ENCODE results near the gene LOXL4. TPM values are rescaled to one million over a fixed set of nuclear protein-coding genes. Genes with fewer than 3 reads are reported as not detected.

Gene LOXL4
- total RNA-seq, 4 donors from 2014 or later, result 1.6 to 6.9 (median 4.7) TPM

DNA sequence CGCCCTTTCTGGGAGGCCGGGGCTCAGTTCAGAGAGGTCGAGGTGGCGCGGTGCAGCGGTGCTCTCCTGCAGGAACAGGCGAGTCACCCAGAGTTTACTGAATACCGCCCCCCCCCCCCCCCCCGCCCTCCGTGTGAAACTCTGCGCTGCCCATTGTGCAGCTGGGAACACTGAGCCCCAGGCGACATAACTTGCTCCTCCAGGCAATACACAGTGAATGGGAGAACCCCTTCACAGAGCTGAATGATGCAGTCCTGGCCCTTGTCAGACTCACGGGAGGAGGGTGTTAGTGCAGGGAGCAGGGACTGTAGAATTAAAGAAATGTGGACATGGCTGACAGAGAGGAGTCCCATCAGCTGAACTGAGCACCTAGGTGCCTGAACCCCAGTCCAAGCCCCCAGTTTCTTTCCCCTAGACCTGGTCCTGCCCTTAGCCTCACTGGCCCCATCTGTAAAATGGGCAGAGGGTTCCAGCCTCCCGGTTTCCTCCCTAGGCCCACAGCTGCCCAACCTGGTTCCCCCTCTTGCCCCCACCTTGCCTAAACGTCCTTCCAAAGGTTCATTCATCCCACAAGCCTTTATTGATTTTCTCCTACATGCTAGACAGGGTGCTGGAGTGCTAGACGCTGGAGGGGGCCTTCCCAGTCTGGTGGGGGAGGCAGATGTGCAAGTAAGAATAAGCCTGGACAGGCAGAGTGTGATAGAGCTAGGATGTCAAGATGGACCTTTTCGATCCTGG is 869 bp upstream of the LOXL4 start:
- in situ Hi-C loops (cut with MboI; ENCODE audit: low sequenced_read_pairs in 4 of 4), result loop anchor here in 2 of 4 donors (5.0 to 25.0 kb wide), 3 partner anchors 38 to 168 kb away; partner anchors contain the start of gene HPS1 (in 1 of the 2)
- ATAC-seq, result peak; percentile 23

DNA sequence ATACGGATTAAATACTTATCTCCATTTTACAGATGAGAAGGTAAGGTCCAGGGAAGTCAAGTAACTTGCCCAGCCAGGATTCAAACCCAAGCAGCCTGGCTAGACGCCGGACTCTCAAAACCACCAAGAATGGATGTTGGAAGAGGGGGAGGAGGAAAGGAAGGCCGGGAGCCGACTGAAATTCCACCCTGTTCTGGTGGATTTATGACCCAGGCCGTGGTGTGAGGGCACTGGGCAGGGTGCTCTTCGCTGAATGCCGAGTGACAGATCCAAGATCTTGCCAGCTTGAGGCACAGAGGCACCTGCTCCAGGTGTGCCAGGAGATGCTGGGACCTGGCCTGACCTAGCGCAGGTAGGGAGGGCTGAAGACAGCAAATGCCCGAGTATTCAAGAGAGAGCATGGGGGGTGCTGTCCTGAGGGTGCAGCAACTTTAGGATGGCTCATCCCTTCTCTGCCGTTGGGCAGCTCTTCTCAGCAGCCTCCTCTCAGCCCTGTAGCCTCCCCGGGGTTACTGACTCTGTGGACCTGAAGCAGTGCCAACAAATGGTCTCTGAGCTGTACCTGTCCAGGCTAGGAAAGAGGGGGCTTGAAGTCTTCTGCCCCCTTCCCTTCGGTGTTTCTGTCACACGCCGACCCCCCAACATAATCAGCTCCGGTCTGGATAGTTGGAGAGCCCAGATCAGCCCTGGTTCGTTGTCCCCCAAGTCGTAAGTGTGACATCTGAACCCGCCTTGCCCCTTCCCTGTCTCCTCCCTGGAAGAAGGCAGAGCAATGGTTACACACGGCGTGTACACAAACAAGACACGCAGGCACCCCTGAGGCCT is 713 bp downstream of the LOXL4 start:
- no peak for DNase-seq
- intact Hi-C loops (cut with DNase I; ENCODE audit: low total_unique reads) (loop anchor here (5.0 to 10.0 kb wide), 2 partner anchors 145 to 978 kb away; no protein-coding TSS in a partner anchor), in situ Hi-C loops (cut with MboI; ENCODE audit: low sequenced_read_pairs in 4 of 4) (loop anchor here in 2 of 4 donors (5.0 to 25.0 kb wide), 3 partner anchors 40 to 170 kb away; partner anchors contain the start of gene HPS1 (in 1 of the 2))
- Histone ChIP-seq H3K27me3 (no peaks in the 10 kb centered on the region), H3K4me1 (peaks cover 31 to 36% of the 10 kb centered on the region in 2 donors), H3K9me3 (no peaks in the 10 kb centered on the region), H3K4me3 (peak overlapping the region; percentile 22 to 57 (median 46)), H3K36me3 (no peaks in the 10 kb centered on the region), H3K27ac (peak overlapping the region; percentile 68 to 83 (median 77))
- no peak for TF ChIP-seq POLR2A (IDR thresholded peaks at IDR 0.05)
- TF ChIP-seq, protein P1, sequence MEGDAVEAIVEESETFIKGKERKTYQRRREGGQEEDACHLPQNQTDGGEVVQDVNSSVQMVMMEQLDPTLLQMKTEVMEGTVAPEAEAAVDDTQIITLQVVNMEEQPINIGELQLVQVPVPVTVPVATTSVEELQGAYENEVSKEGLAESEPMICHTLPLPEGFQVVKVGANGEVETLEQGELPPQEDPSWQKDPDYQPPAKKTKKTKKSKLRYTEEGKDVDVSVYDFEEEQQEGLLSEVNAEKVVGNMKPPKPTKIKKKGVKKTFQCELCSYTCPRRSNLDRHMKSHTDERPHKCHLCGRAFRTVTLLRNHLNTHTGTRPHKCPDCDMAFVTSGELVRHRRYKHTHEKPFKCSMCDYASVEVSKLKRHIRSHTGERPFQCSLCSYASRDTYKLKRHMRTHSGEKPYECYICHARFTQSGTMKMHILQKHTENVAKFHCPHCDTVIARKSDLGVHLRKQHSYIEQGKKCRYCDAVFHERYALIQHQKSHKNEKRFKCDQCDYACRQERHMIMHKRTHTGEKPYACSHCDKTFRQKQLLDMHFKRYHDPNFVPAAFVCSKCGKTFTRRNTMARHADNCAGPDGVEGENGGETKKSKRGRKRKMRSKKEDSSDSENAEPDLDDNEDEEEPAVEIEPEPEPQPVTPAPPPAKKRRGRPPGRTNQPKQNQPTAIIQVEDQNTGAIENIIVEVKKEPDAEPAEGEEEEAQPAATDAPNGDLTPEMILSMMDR (IDR thresholded peaks at IDR 0.05 in 4 of 5, conservative IDR thresholded peaks at IDR 0.05 in 1 of 5), result no peak
- ATAC-seq, result no peak

More for the DNA sequence above, 869 bp upstream of the LOXL4 start:
- H3K4me1 ChIP-seq, result peaks cover 31 to 36% of the 10 kb centered on the region in 2 donors
- TF ChIP-seq, protein P1 (IDR thresholded peaks at IDR 0.05 in 4 of 5, conservative IDR thresholded peaks at IDR 0.05 in 1 of 5), result no peak
- no peak for TF ChIP-seq POLR2A (IDR thresholded peaks at IDR 0.05)
- peak overlapping the region; percentile 51 to 61 (median 58) for H3K4me3 ChIP-seq
- no peaks in the 10 kb centered on the region for H3K36me3 ChIP-seq
- H3K9me3 ChIP-seq, result no peaks in the 10 kb centered on the region
- H3K27me3 ChIP-seq, result no peaks in the 10 kb centered on the region
- intact Hi-C loops (cut with DNase I; ENCODE audit: low total_unique reads), result loop anchor here (1.0 to 10.0 kb wide), 3 partner anchors 45 to 976 kb away; no protein-coding TSS in a partner anchor
- no peak for DNase-seq
- H3K27ac ChIP-seq, result peak overlapping the region; percentile 76 to 78 (median 78)

DNA sequence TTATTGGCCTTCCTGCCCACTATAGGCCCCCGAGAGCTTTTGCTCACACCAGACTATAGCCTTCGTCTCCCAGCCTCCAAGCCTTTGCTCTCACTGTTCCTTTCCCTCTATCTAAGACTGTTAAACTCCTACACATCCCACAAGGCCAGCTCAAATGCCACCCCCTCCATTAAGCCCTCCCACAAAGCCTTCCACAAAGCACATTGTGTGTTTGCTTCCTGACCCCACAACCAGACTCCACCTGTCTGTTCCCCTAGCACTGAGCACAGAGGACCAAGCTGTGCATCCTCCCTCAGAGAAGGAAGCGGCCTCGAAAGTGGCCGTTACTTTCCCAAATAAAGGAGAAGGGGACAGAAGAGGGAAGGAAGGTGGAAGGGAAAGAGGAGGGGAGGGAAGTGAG is 1.3 kb downstream of the LOXL4 start:
- Histone ChIP-seq H3K36me3 (no peaks in the 10 kb centered on the region), H3K4me3 (no peak overlapping the region), H3K9me3 (no peaks in the 10 kb centered on the region), H3K4me1 (peaks cover 31 to 36% of the 10 kb centered on the region in 2 donors), H3K27ac (peak overlapping the region; percentile 9 to 83 (median 56)), H3K27me3 (no peaks in the 10 kb centered on the region)
- TF ChIP-seq, protein P1 (IDR thresholded peaks at IDR 0.05 in 4 of 5, conservative IDR thresholded peaks at IDR 0.05 in 1 of 5), result no peak
- no peak for TF ChIP-seq POLR2A (IDR thresholded peaks at IDR 0.05)
- in situ Hi-C loops (cut with MboI; ENCODE audit: low sequenced_read_pairs in 4 of 4) (loop anchor here in 2 of 4 donors (5.0 to 25.0 kb wide), 3 partner anchors 41 to 171 kb away; partner anchors contain the start of gene HPS1 (in 1 of the 2)), intact Hi-C loops (cut with DNase I; ENCODE audit: low total_unique reads) (loop anchor here (5.0 to 10.0 kb wide), 2 partner anchors 146 to 978 kb away; no protein-coding TSS in a partner anchor)
- ATAC-seq (no peak), DNase-seq (no peak)
